Astrocyte (in vitro differentiated cells and primary cell): ENCODE data around the gene OPCML.

Experiments used
- EZH2 ChIP-seq: IDR thresholded peaks from 2 replicates; pipeline ENCODE4 v1.6.1; 2012; ENCODE audit warnings: mild to moderate bottlenecking, low read length, inconsistent platforms; ENCODE audit not compliant: insufficient read depth
- TF ChIP-seq, protein P1 (sequence below): IDR thresholded peaks from 2 replicates; pipeline ENCODE4 v1.5.1; 2011; ENCODE audit warnings: low read depth, mild to moderate bottlenecking, inconsistent platforms, low read length, moderate library complexity; ENCODE audit not compliant: insufficient read depth

GRCh38 chr11:132610791-132611190, 921.5 kb downstream of the OPCML start:
- TF ChIP-seq, protein P1, sequence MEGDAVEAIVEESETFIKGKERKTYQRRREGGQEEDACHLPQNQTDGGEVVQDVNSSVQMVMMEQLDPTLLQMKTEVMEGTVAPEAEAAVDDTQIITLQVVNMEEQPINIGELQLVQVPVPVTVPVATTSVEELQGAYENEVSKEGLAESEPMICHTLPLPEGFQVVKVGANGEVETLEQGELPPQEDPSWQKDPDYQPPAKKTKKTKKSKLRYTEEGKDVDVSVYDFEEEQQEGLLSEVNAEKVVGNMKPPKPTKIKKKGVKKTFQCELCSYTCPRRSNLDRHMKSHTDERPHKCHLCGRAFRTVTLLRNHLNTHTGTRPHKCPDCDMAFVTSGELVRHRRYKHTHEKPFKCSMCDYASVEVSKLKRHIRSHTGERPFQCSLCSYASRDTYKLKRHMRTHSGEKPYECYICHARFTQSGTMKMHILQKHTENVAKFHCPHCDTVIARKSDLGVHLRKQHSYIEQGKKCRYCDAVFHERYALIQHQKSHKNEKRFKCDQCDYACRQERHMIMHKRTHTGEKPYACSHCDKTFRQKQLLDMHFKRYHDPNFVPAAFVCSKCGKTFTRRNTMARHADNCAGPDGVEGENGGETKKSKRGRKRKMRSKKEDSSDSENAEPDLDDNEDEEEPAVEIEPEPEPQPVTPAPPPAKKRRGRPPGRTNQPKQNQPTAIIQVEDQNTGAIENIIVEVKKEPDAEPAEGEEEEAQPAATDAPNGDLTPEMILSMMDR = no peak
- no peak for TF ChIP-seq EZH2
